Right lobe of liver (tissue), 6 donors: ENCODE results near the gene POLR3B. TPM values are rescaled to one million over a fixed set of nuclear protein-coding genes. Genes with fewer than 3 reads are reported as not detected.

Source experiments
- ATAC-seq, 4 donors: fragments of 200-7000 bp; cut with Tn5 transposase; one replicate each; pipeline ENCODE4 v1.9.1; 2020; ENCODE audit warnings: mild to moderate bottlenecking in 4 of 4, moderate library complexity in 4 of 4
- DNase-seq, 3 donors: peaks; one replicate each; pipeline ENCODE4 v3.0.0-alpha.2; 2020
- H3K27ac ChIP-seq, 3 donors: fragments of 200-600 bp; one replicate each; pipeline ENCODE4 v1.8.0; 2022
- H3K27me3 ChIP-seq, 2 donors: fragments of 200-600 bp; one replicate each; pipeline ENCODE4 v1.8.0; 2022
- H3K36me3 ChIP-seq, 4 donors: fragments of 200-600 bp; sonication (generic) in 1 of 4; one replicate each; pipeline versions ENCODE4 v1.5.1 to v1.8.0; 2017 to 2022; ENCODE audit warnings: control low read depth in 1 of 4
- H3K4me1 ChIP-seq, 4 donors: fragments of 200-600 bp; sonication (generic) in 1 of 4; one replicate each; pipeline versions ENCODE4 v1.5.1 to v1.8.0; 2017 to 2022; ENCODE audit warnings: control low read depth in 1 of 4
- H3K4me3 ChIP-seq, 3 donors: fragments of 200-600 bp; one replicate each; pipeline ENCODE4 v1.8.0; 2022
- H3K9me3 ChIP-seq, 4 donors: fragments of 200-600 bp; sonication (generic) in 1 of 4; one replicate each; pipeline versions ENCODE4 v1.5.1 to v1.8.0; 2017 to 2022; ENCODE audit warnings: control low read depth in 1 of 4
- CTCF ChIP-seq, 4 donors: fragments of 200-600 bp in 3 of 4; fragments of 450-650 bp in 1 of 4; IDR thresholded peaks; one replicate each; pipeline versions ENCODE4 v1.5.1 to v1.8.0; 2016 to 2022; ENCODE audit warnings: antibody characterized with exemption in 4 of 4, mild to moderate bottlenecking in 2 of 4
- POLR2A ChIP-seq: fragments of 450-650 bp; IDR thresholded peaks from one replicate; pipeline ENCODE4 v1.6.1; 2017; ENCODE audit warnings: antibody characterized with exemption, mild to moderate bottlenecking
- WGBS: methylation state at CpG from one replicate; pipeline ENCODE4 v1.1.6; 2018; ENCODE audit warnings: low coverage, low lambda C conversion rate; ENCODE audit not compliant: insufficient coverage; ENCODE audit errors: missing lambda C conversion rate; 5-methylcytosine and 5-hydroxymethylcytosine counted together
- intact Hi-C, 2 donors: fragments of 100-400 bp; cut with DNase I; formaldehyde crosslinking; loops; one replicate each; pipeline versions ENCODE4 v1.11.2 to v1.14.1; 2022
- total RNA-seq, 6 experiments: library from RNA; depleted of rRNA in 2 of 6; stranded (reverse); fragments of >200 nt in 2 of 6; fragmentation: NEBNext Ultra II Directional in 3 of 6; extraction: Animal tissue kit (Norgen Biotek cat#: 25700) in 3 of 6; gene quantifications; one replicate each; pipeline versions ENCODE4 v1.1.0 to v1.2.4, GENCODE V29; 2016 to 2023
- donor health status: DM: no; HTN: yes; CAD: no.
- donor health status: DM: no; HTN: no; CAD: no.
- donor health status: DM: no; HTN: no; CAD: no.
- donor health status: DM: no; HTN: yes; CAD: no.
- donor health status: DM: no; HTN: yes; CAD: no.

Gene POLR3B
- total RNA-seq, 6 experiments from 2014 or later: 6.8 to 10.9 (median 8.7) TPM

- no peaks in the 10 kb centered on the region for H3K9me3 ChIP-seq
- no peaks in the 10 kb centered on the region for H3K27me3 ChIP-seq
- WGBS: 51% methylated on average over 7 of the region's 7 CpGs
- intact Hi-C loops: no loop called here
- ATAC-seq (no peak), DNase-seq (no peak)
- H3K36me3 ChIP-seq: peaks cover 0 to 6% (median 2%) of the 10 kb centered on the region in 4 donors
- H3K4me1 ChIP-seq: no peaks in the 10 kb centered on the region
- no peak overlapping the region for H3K4me3 ChIP-seq
- no peak overlapping the region for H3K27ac ChIP-seq
- no peak for TF ChIP-seq CTCF (IDR thresholded peaks at IDR 0.05)
- no peak for TF ChIP-seq POLR2A
These were observed 89.0 kb downstream of the POLR3B start for GRCh38 chr12:106446419-106447092.

GRCh38 chr12:106452309-106452708, 94.8 kb downstream of the POLR3B start:
- Histone ChIP-seq H3K4me3 (no peak overlapping the region), H3K27ac (no peak overlapping the region), H3K27me3 (no peaks in the 10 kb centered on the region), H3K36me3 (peaks cover 0 to 4% (median under 1%) of the 10 kb centered on the region in 4 donors), H3K9me3 (no peaks in the 10 kb centered on the region), H3K4me1 (no peaks in the 10 kb centered on the region)
- intact Hi-C loops: no loop called here
- TF ChIP-seq POLR2A (no peak), CTCF (IDR thresholded peaks at IDR 0.05) (no peak)
- DNase-seq: no peak
- no peak for ATAC-seq
- 100% methylated on average over 1 of the region's 1 CpG for WGBS

GRCh38 chr12:106455111-106455510, 97.6 kb downstream of the POLR3B start:
- no peak overlapping the region for H3K27ac ChIP-seq
- peaks cover 0 to 9% (median 4%) of the 10 kb centered on the region in 4 donors for H3K36me3 ChIP-seq
- ATAC-seq: no peak
- H3K4me1 ChIP-seq: no peaks in the 10 kb centered on the region
- TF ChIP-seq CTCF (IDR thresholded peaks at IDR 0.05): no peak
- no peak for TF ChIP-seq POLR2A
- no peaks in the 10 kb centered on the region for H3K27me3 ChIP-seq
- no peak overlapping the region for H3K4me3 ChIP-seq
- intact Hi-C loops: no loop called here
- no peak for DNase-seq
- no peaks in the 10 kb centered on the region for H3K9me3 ChIP-seq
- WGBS: 61% methylated on average over 6 of the region's 6 CpGs

- no peak for ATAC-seq
- no peak overlapping the region for H3K4me3 ChIP-seq
- H3K27ac ChIP-seq: no peak overlapping the region
- no peaks in the 10 kb centered on the region for H3K9me3 ChIP-seq
- DNase-seq: no peak
- intact Hi-C loops: no loop called here
- H3K27me3 ChIP-seq: no peaks in the 10 kb centered on the region
- peaks cover 0 to 16% (median 6%) of the 10 kb centered on the region in 4 donors for H3K36me3 ChIP-seq
- no peaks in the 10 kb centered on the region for H3K4me1 ChIP-seq
- TF ChIP-seq CTCF (IDR thresholded peaks at IDR 0.05) (no peak), POLR2A (no peak)
- WGBS: 87% methylated on average over 6 of the region's 6 CpGs
These were observed 101.6 kb downstream of the POLR3B start for GRCh38 chr12:106459124-106459523.
